Stomach (tissue), 4 donors: ENCODE measurements around the gene TLE7.

Experiments
- CTCF ChIP-seq, 7 experiments: fragments of 450-650 bp in 4 of 7; fragments of 200-600 bp in 3 of 7; sonication (generic) in 3 of 7; IDR thresholded peaks; one replicate each; pipeline ENCODE4 v1.5.1; 2016 to 2019; ENCODE audit warnings: antibody characterized with exemption in 7 of 7, control low read depth in 2 of 7, mild to moderate bottlenecking in 1 of 7
- EP300 ChIP-seq: sonication (generic); formaldehyde crosslinking; IDR thresholded peaks from one replicate; pipeline ENCODE4 v1.6.1; 2017; ENCODE audit warnings: antibody characterized with exemption
- POLR2A ChIP-seq, 4 donors: fragments of 450-650 bp; IDR thresholded peaks; one replicate each; pipeline ENCODE4 v1.6.1; 2016; ENCODE audit warnings: antibody characterized with exemption in 4 of 4, control low read depth in 2 of 4, mild to moderate bottlenecking in 1 of 4, moderate library complexity in 1 of 4
- POLR2AphosphoS5 ChIP-seq, 3 donors: sonication (generic); formaldehyde crosslinking; IDR thresholded peaks; one replicate each; pipeline ENCODE4 v1.6.1; 2016; ENCODE audit warnings: antibody characterized with exemption in 3 of 3

GRCh38 chr16:71421911-71422310 lies 19.9 kb downstream of the TLE7 start:
- TF ChIP-seq POLR2AphosphoS5 (IDR thresholded peaks at IDR 0.05), result no peak
- TF ChIP-seq EP300, result no peak
- no peak for TF ChIP-seq POLR2A (IDR thresholded peaks at IDR 0.05)
- peak in 1 of 7 experiments; percentile 16 for TF ChIP-seq CTCF (IDR thresholded peaks at IDR 0.05)
